Measurements from ENCODE around the gene MCF2L.
"Not testable (repeated sequence)": the region's sequence is repeated elsewhere in the genome, so short reads cannot be mapped to it uniquely, and the experiment has no call there.

The MCF2L gene

GRCh38 chr13:113057084-113057483, 88.1 kb downstream of the MCF2L start:
- no peak for DNase-seq

- DNase-seq, result not testable (repeated sequence)
Observed at GRCh38 chr13:113057559-113057958, 88.5 kb downstream of the MCF2L start.

- DNase-seq, result no peak
Observed at GRCh38 chr13:113058129-113058987, 89.3 kb downstream of the MCF2L start.

- no peak for DNase-seq
Observed at GRCh38 chr13:113058988-113059850, 90.2 kb downstream of the MCF2L start.

- DNase-seq, result no peak
Observed at GRCh38 chr13:113059891-113060290, 90.9 kb downstream of the MCF2L start.

GRCh38 chr13:113060557-113061270, 91.7 kb downstream of the MCF2L start:
- no peak for DNase-seq

- no peak for DNase-seq
Observed at GRCh38 chr13:113061271-113061625, 92.2 kb downstream of the MCF2L start.

- DNase-seq, result no peak
Observed at GRCh38 chr13:113061796-113062425, 92.9 kb downstream of the MCF2L start.

- no peak for DNase-seq
Observed at GRCh38 chr13:113062691-113063090, 93.7 kb downstream of the MCF2L start.

- no peak for DNase-seq
Observed at GRCh38 chr13:113063091-113063491, 94.1 kb downstream of the MCF2L start.

GRCh38 chr13:113064000-113064533, 95.1 kb downstream of the MCF2L start:
- DNase-seq, result no peak

- no peak for DNase-seq
Observed at GRCh38 chr13:113064534-113065405, 95.8 kb downstream of the MCF2L start.

- no peak for DNase-seq
Observed at GRCh38 chr13:113065406-113066141, 96.6 kb downstream of the MCF2L start.

GRCh38 chr13:113066142-113066455, 97.1 kb downstream of the MCF2L start:
- no peak for DNase-seq

- DNase-seq, result no peak
Observed at GRCh38 chr13:113066746-113067145, 97.7 kb downstream of the MCF2L start.

- DNase-seq, result no peak
Observed at GRCh38 chr13:113069861-113070805, 101.1 kb downstream of the MCF2L start.

- DNase-seq, result no peak
Observed at GRCh38 chr13:113070855-113071254, 101.8 kb downstream of the MCF2L start.

GRCh38 chr13:113072376-113072775, 103.4 kb downstream of the MCF2L start:
- no peak for DNase-seq

- DNase-seq, result no peak
Observed at GRCh38 chr13:113073942-113074341, 104.9 kb downstream of the MCF2L start.

GRCh38 chr13:113074401-113074800, 105.4 kb downstream of the MCF2L start:
- no peak for DNase-seq
